GM21381 (cell line): Measurements from ENCODE around the gene CCN2.

ENCODE experiments used
- ATAC-seq: cut with Tn5 transposase; IDR thresholded peaks from one replicate; pipeline ENCODE4 v1.9.1; 2021; ENCODE audit warnings: mild to moderate bottlenecking, moderate library complexity; ENCODE audit not compliant: unreplicated experiment

The CCN2 gene

GRCh38 chr6:131950767-131951575, at the start of gene CCN2:
TSS of gene CCN2 (minus strand) at chr6:131951372. CDS start at chr6:131951172, 200 bp downstream.
- no peak for ATAC-seq

DNA sequence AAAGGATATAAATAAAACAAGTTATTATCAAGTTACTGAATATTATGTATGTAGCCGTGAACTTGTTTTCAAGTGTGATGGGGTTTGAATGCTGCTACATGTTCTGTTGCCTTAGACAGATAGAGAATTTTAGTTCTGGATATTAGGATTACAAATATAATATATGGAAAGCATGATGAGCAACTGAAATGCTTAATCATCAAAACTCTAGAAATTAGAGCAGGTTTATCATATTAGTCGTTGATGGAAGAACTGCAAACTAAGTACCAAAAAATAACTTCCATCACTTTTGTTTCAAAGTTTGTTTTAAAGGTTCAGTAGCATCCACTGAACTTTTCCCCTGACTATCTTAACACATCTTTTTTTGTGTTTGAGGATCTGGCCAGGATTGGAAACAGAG, 49.1 kb upstream of the CCN2 start:
- no peak for ATAC-seq

- no peak for ATAC-seq
These were observed 48.5 kb upstream of the CCN2 start for GRCh38 chr6:131999545-132000146.

DNA sequence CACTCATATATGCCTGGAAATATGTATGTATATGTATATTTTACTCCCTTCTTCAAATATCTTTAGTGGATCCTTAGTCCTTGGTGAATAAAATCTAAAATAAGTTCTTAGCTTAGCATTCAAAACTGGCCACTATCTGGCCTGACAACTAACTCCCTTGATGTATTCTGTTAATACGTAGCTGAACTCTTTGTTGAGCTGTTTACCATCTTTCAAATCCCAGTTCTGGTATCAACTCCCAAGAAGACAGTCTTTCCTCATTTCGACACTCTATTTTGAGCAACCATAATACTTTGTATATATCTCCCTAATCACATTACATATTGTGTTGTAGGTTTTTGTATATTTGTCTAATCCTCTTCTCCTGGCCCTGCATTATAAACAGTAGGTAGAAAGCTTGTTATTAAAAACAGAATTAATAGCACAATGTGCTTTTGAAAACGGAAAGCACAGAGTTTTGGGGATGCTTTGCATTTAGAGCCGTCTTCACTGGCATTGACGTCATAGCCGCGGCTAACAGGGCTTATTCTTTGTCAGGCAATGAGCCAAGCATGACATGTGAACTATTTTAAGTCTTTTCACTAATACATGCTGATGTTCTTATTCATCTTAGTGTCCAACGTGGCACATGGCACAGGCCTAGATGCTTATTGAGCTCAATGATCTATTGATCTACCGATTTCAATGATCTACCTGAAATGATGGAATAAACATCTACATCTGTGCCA, 47.2 kb upstream of the CCN2 start:
- ATAC-seq, result no peak

GRCh38 chr6:131997429-131998153, 46.4 kb upstream of the CCN2 start:
- no peak for ATAC-seq

GRCh38 chr6:131995917-131996316, 44.7 kb upstream of the CCN2 start:
- ATAC-seq, result no peak

DNA sequence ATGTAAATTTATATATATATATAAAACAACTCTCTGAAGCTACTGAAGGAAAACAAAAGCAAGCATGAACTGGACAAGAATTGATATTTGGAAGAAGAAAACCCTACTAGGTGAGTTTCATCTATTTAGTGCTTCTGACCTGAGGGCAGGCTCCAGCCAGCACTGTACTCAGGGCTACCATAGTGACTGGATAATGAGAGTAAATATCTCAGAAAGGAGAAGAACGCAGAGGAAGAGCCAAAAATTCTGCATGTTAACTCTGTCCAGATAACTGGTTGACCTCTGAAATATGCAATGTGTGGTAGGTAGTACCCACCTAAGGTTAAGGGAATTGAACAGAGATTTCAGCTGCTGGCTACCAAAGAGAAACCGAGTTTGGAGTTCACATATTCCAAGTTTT, 41.4 kb upstream of the CCN2 start:
- ATAC-seq, result no peak

GRCh38 chr6:131989036-131989435, 37.9 kb upstream of the CCN2 start:
- ATAC-seq, result no peak

- no peak for ATAC-seq
These were observed 31.6 kb upstream of the CCN2 start for GRCh38 chr6:131982740-131983259.

DNA sequence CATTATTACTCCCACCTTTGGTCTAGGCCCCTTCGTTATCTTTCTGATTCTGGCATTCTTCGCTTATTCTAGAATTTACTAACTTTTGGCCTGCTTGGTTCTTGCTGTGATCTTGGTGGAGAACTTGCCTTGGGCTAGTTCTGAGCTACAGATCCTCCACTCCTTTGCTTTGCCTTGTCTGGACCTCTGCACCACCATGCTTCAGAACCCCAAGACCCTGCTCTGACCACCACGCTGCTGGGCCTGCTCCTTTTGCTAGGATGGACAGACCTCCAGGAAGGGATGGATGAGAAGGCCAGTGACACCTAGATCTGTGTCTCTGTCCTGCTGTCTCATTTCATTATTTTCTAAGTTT, 30.4 kb upstream of the CCN2 start:
- no peak for ATAC-seq

- ATAC-seq, result no peak
These were observed 29.8 kb upstream of the CCN2 start for GRCh38 chr6:131980791-131981623.

GRCh38 chr6:131980338-131980790, 29.2 kb upstream of the CCN2 start:
- no peak for ATAC-seq

GRCh38 chr6:131979515-131980337, 28.6 kb upstream of the CCN2 start:
- no peak for ATAC-seq

DNA sequence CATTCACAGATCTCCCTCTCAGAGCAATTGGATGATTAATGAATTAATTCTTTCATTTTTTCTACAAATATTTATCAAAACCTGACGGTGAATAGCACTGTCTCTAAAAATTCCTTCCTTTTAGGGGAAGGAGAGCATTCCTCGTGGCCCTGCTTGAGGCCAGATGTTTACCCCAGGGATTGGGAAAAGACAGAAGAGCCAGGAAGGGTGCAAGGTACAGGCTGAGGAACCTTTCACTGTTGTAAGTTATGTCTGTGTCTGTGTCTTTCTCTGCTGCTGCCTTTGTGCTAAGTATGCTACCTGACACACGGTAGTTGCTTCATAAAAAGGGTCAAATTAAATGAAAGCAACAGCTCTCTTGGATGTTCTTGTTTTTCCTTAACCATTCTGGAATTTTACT, 27.4 kb upstream of the CCN2 start:
- ATAC-seq, result no peak

GRCh38 chr6:131976545-131977061, 25.4 kb upstream of the CCN2 start:
- ATAC-seq, result no peak

DNA sequence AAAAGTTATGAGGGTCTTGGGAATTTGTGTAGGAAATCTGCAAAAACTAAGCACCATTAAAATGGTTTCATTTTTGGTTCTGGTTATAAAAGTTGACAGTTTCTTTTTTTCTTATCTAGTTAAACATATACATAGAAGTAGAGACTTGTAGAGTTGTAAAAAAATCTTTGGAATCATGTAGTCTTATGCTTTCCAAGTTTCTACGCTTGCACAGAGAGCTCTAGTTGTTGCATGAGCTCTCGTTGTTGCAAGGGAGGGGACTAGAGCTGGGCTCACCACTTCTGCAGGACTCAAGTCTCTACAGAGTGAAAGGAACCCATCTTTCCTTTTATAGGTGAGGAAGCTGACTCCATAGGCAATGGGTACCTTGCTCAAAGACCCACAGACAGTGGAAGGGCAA, 21.6 kb upstream of the CCN2 start:
- ATAC-seq, result no peak

DNA sequence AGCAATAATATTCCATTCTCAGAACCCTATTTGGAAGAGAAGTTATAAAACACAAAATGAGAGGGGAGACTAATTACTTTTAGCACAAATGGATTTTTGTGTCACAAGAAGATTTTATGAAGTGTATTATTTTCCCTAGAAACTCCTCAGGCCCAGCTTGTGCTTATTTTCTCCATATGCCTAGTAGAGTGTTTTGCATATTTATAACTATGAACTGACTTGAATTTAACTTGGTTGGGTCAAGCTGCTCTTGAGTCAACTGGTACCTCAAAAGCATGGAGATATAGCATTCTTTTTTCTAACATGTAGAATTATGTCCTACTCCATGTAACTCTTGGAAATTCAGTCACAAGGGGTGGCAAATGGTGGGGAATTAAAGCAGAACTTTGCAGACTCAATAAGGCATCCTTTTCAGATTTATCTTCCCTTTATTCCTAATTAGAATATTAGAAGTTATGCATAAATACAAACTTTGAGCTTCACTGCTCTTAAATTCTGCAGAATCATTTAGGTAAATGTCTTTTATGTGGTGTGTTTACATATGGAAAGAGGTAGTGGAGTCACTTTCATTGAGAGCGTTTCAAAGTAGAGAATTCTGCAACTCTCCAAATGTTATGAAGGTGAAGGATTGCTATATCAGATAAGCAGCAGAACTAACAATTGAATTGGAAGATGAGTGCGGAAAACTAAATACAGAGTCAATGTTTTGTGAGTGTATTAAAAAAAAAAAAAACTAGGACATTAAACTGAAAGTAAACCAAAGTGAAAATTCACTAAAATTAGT, 19.1 kb upstream of the CCN2 start:
- ATAC-seq, result no peak

DNA sequence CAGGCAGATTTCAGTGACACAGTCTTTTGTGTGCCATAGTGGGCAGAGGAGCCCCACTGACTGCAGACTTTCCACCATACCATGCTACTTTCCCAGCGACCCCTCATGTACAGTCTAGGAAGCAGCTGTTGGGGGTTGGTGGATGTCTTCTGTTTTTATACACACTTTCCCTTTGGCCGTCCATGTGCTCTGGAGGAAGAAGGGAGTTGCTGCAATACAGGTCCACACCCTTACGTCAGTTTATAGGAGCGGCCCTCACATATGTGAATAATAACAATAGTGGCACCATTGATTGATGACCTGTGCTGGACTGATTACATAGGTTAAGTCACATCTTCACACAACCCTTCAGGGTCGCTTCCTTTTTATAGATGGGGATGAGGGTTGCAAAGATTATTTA, 17.5 kb upstream of the CCN2 start:
- ATAC-seq, result no peak
